HG03097 (cell line): ENCODE data around the gene MARCHF10.

Source experiments
- ATAC-seq: cut with Tn5 transposase; IDR thresholded peaks from one replicate; pipeline ENCODE4 v1.9.1; 2021; ENCODE audit not compliant: unreplicated experiment, low FRiP score

Gene MARCHF10

GRCh38 chr17:62666061-62666800 lies 141.9 kb downstream of the MARCHF10 start:
- ATAC-seq, result no peak

- ATAC-seq, result no peak
Observed at GRCh38 chr17:62665599-62665998, 142.5 kb downstream of the MARCHF10 start.

GRCh38 chr17:62664336-62665120 lies 143.6 kb downstream of the MARCHF10 start:
- no peak for ATAC-seq

GRCh38 chr17:62663304-62663703 lies 144.8 kb downstream of the MARCHF10 start:
- ATAC-seq, result no peak

- no peak for ATAC-seq
Observed at GRCh38 chr17:62662855-62663254, 145.3 kb downstream of the MARCHF10 start.

GRCh38 chr17:62661337-62661736 lies 146.8 kb downstream of the MARCHF10 start:
- no peak for ATAC-seq

- ATAC-seq, result no peak
Observed at GRCh38 chr17:62660629-62661118, 147.4 kb downstream of the MARCHF10 start.

GRCh38 chr17:62658136-62658920 lies 149.8 kb downstream of the MARCHF10 start:
- ATAC-seq, result no peak

- no peak for ATAC-seq
Observed at GRCh38 chr17:62657690-62658089, 150.4 kb downstream of the MARCHF10 start.

- ATAC-seq, result no peak
Observed at GRCh38 chr17:62657145-62657665, 150.9 kb downstream of the MARCHF10 start.

GRCh38 chr17:62656446-62656845 lies 151.7 kb downstream of the MARCHF10 start:
- no peak for ATAC-seq

GRCh38 chr17:62655656-62656055 lies 152.5 kb downstream of the MARCHF10 start:
- no peak for ATAC-seq

- ATAC-seq, result no peak
Observed at GRCh38 chr17:62653826-62654761, 154.0 kb downstream of the MARCHF10 start.

- ATAC-seq, result peak; percentile 62
Observed at GRCh38 chr17:62653002-62653825, 154.9 kb downstream of the MARCHF10 start.

- ATAC-seq, result no peak
Observed at GRCh38 chr17:62652251-62653001, 155.7 kb downstream of the MARCHF10 start.
